Body of pancreas (tissue), 4 donors: ENCODE data around the gene MIS12.

Experiments
- POLR2A ChIP-seq, 3 donors: fragments of 450-650 bp; IDR thresholded peaks; one replicate each; pipeline ENCODE4 v1.6.1; 2016; ENCODE audit warnings: antibody characterized with exemption in 3 of 3, mild to moderate bottlenecking in 2 of 3
- TF ChIP-seq, protein P1 (sequence below), 7 experiments: fragments of 450-650 bp in 4 of 7; fragments of 200-600 bp in 3 of 7; sonication (generic) in 3 of 7; IDR thresholded peaks; one replicate each; pipeline ENCODE4 v1.5.1; 2016 to 2019; ENCODE audit warnings: antibody characterized with exemption in 7 of 7

DNA sequence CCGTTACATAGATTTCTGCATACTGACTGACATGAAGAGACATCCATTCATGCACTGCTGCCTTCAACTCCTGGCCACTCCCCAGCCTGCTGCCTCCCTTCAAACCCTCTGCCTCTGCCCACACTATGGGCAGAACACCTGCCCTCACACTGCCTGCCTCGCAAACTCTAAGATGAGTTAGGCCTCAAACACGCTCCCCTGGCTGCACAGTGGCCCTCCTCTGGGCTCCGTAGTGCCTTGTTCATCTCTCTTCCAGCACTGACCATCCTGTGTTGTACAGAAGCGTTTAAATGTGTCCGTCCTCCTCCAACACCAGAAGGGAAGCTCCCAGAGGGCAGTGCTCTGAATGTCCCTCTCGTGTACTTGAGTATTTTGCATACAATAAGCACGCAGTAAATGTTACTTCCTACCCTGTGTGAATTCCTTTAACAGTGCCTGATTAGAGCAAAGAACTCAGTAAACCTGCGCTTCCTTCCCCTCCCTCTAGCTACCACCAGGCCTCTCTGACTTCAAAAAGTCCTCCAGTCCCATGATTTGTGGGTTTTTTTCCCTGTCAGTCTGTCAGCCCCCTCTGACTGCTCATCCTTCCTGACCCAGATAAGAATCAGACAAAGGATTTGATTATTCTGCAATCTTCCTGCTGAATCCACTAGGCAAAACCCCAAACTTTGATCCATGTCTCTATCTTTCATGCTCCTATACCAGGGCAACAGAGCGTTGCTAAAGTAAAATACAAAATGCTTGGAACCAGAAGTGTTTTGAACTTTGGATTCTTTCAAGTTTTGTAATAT, 21.5 kb upstream of the MIS12 start:
- TF ChIP-seq, protein P1, sequence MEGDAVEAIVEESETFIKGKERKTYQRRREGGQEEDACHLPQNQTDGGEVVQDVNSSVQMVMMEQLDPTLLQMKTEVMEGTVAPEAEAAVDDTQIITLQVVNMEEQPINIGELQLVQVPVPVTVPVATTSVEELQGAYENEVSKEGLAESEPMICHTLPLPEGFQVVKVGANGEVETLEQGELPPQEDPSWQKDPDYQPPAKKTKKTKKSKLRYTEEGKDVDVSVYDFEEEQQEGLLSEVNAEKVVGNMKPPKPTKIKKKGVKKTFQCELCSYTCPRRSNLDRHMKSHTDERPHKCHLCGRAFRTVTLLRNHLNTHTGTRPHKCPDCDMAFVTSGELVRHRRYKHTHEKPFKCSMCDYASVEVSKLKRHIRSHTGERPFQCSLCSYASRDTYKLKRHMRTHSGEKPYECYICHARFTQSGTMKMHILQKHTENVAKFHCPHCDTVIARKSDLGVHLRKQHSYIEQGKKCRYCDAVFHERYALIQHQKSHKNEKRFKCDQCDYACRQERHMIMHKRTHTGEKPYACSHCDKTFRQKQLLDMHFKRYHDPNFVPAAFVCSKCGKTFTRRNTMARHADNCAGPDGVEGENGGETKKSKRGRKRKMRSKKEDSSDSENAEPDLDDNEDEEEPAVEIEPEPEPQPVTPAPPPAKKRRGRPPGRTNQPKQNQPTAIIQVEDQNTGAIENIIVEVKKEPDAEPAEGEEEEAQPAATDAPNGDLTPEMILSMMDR (IDR thresholded peaks at IDR 0.05) = no peak
- no peak for TF ChIP-seq POLR2A (IDR thresholded peaks at IDR 0.05)
